H9 (cell line): Measurements from ENCODE around the gene ITPKA. TPM values are rescaled to one million over a fixed set of nuclear protein-coding genes. Genes with fewer than 3 reads are reported as not detected.

Experiments
- DNase-seq: peaks from one replicate; pipeline ENCODE4 v3.0.0-alpha.2; 2017
- H2AFZ ChIP-seq: one replicate; pipeline ENCODE4 v1.6.1; 2013; ENCODE audit warnings: mild to moderate bottlenecking, low read length, control low read depth, moderate library complexity
- H2AK5ac ChIP-seq: 2 replicates; pipeline ENCODE4 v1.6.1; 2013; ENCODE audit warnings: low read length, control low read depth, mixed read lengths; ENCODE audit not compliant: insufficient read length
- H2BK120ac ChIP-seq: one replicate; pipeline ENCODE4 v1.6.1; 2013; ENCODE audit warnings: low read depth, mild to moderate bottlenecking, low read length, control low read depth, inconsistent platforms; ENCODE audit not compliant: poor library complexity, severe bottlenecking
- H2BK12ac ChIP-seq: 2 replicates; pipeline ENCODE4 v1.6.1; 2013; ENCODE audit warnings: low read length, control low read depth, mixed read lengths, low read depth; ENCODE audit not compliant: insufficient read length
- H2BK15ac ChIP-seq: 2 replicates; pipeline ENCODE4 v1.6.1; 2013; ENCODE audit warnings: low read depth, low read length, control low read depth
- H2BK20ac ChIP-seq: one replicate; pipeline ENCODE4 v1.6.1; 2013; ENCODE audit warnings: low read depth, mild to moderate bottlenecking, low read length, control low read depth, inconsistent platforms; ENCODE audit not compliant: poor library complexity, severe bottlenecking
- H2BK5ac ChIP-seq: 2 replicates; pipeline ENCODE4 v1.6.1; 2013; ENCODE audit warnings: low read length, control low read depth, mixed read lengths; ENCODE audit not compliant: insufficient read length
- H3K14ac ChIP-seq: 2 replicates; pipeline ENCODE4 v1.6.1; 2013; ENCODE audit warnings: low read length, control low read depth; ENCODE audit not compliant: insufficient read depth
- H3K18ac ChIP-seq: 2 replicates; pipeline ENCODE4 v1.6.1; 2013; ENCODE audit warnings: low read depth, mild to moderate bottlenecking, mixed read lengths, low read length, control low read depth; ENCODE audit not compliant: insufficient read length
- H3K23ac ChIP-seq: 2 replicates; pipeline ENCODE4 v1.6.1; 2013; ENCODE audit warnings: low read length, control low read depth, mixed read lengths, low read depth; ENCODE audit not compliant: insufficient read length
- H3K23me2 ChIP-seq: 2 replicates; pipeline ENCODE4 v1.6.1; 2013; ENCODE audit warnings: low read depth, mild to moderate bottlenecking, mixed read lengths, low read length, control low read depth; ENCODE audit not compliant: insufficient read length, poor library complexity, severe bottlenecking
- H3K27ac ChIP-seq: 2 replicates; pipeline ENCODE4 v1.5.1; 2013; ENCODE audit warnings: low read length, control low read depth, mixed read lengths, low read depth; ENCODE audit not compliant: insufficient read length
- H3K27me3 ChIP-seq: 2 replicates; pipeline ENCODE4 v1.6.1; 2013; ENCODE audit warnings: low read length, control low read depth, inconsistent platforms; ENCODE audit not compliant: insufficient read depth
- H3K4ac ChIP-seq: 2 replicates; pipeline ENCODE4 v1.6.1; 2013; ENCODE audit warnings: low read depth, mild to moderate bottlenecking, control low read depth, inconsistent platforms, low read length, moderate library complexity
- H3K4me1 ChIP-seq: 2 replicates; pipeline ENCODE4 v1.6.1; 2013; ENCODE audit warnings: low read length, control low read depth, inconsistent platforms; ENCODE audit not compliant: insufficient read depth
- H3K4me2 ChIP-seq: 2 replicates; pipeline ENCODE4 v1.6.1; 2013; ENCODE audit warnings: low read length, control low read depth, mixed read lengths; ENCODE audit not compliant: insufficient read length, insufficient read depth
- H3K56ac ChIP-seq: 2 replicates; pipeline ENCODE4 v1.6.1; 2013; ENCODE audit warnings: low read depth, mild to moderate bottlenecking, mixed read lengths, low read length, control low read depth; ENCODE audit not compliant: insufficient read length
- H3K79me1 ChIP-seq: 2 replicates; pipeline ENCODE4 v1.6.1; 2013; ENCODE audit warnings: low read depth, mild to moderate bottlenecking, moderate library complexity, low read length, control low read depth, inconsistent platforms; ENCODE audit not compliant: insufficient read depth, poor library complexity, severe bottlenecking
- H3K79me2 ChIP-seq: 2 replicates; pipeline ENCODE4 v1.6.1; 2013; ENCODE audit warnings: low read length, control low read depth, inconsistent platforms; ENCODE audit not compliant: insufficient read depth
- H3K9ac ChIP-seq: 2 replicates; pipeline ENCODE4 v1.6.1; 2013; ENCODE audit warnings: low read length, control low read depth, mixed read lengths; ENCODE audit not compliant: insufficient read length; ENCODE audit errors: extremely low read depth
- H3K9me3 ChIP-seq: one replicate; pipeline ENCODE4 v1.6.1; 2013; ENCODE audit warnings: low read depth, low read length, inconsistent platforms; ENCODE audit not compliant: control insufficient read depth
- H3T11ph ChIP-seq: one replicate; pipeline ENCODE4 v1.6.1; 2013; ENCODE audit warnings: mild to moderate bottlenecking, low read length, control low read depth, inconsistent platforms
- H4K20me1 ChIP-seq: one replicate; pipeline ENCODE4 v1.6.1; 2013; ENCODE audit not compliant: control insufficient read depth, insufficient read length, insufficient read depth
- H4K5ac ChIP-seq: 2 replicates; pipeline ENCODE4 v1.6.1; 2013; ENCODE audit warnings: low read depth, mild to moderate bottlenecking, mixed read lengths, low read length, control low read depth; ENCODE audit not compliant: insufficient read length
- H4K8ac ChIP-seq: replicated peaks from 2 replicates; pipeline ENCODE4 v1.6.1; 2013; ENCODE audit warnings: low read length, control low read depth, mixed read lengths, low read depth; ENCODE audit not compliant: insufficient read length
- H4K91ac ChIP-seq: 2 replicates; pipeline ENCODE4 v1.6.1; 2013; ENCODE audit warnings: low read depth, mild to moderate bottlenecking, moderate library complexity, mixed read lengths, low read length, control low read depth; ENCODE audit not compliant: insufficient read length
- H3K27ac Mint-ChIP-seq, 3 experiments: 2 replicates in 2 of 3; 3 replicates in 1 of 3; pipeline ENCODE4 v1.8.0; 2020 to 2021; ENCODE audit warnings: mixed read lengths in 3 of 3, mild to moderate bottlenecking in 1 of 3, moderate library complexity in 1 of 3
- H3K27me3 Mint-ChIP-seq: 2 replicates; pipeline ENCODE4 v1.8.0; 2021; ENCODE audit warnings: low read depth, mild to moderate bottlenecking, moderate library complexity, mixed read lengths
- H3K36me3 Mint-ChIP-seq, 3 experiments: 2 replicates in 2 of 3; 3 replicates in 1 of 3; pipeline ENCODE4 v1.8.0; 2020 to 2021; ENCODE audit warnings: low read depth in 3 of 3, mixed read lengths in 3 of 3; ENCODE audit not compliant: insufficient read depth in 1 of 3
- H3K4me1 Mint-ChIP-seq, 2 experiments: 2 replicates each; pipeline ENCODE4 v1.8.0; 2020; ENCODE audit warnings: mixed read lengths in 2 of 2
- H3K4me3 Mint-ChIP-seq, 2 experiments: 2 replicates in 1 of 2; 3 replicates in 1 of 2; pipeline ENCODE4 v1.8.0; 2020 to 2021; ENCODE audit warnings: mild to moderate bottlenecking in 2 of 2, mixed read lengths in 2 of 2, moderate library complexity in 1 of 2
- H3K9me3 Mint-ChIP-seq, 2 experiments: 2 replicates in 1 of 2; 3 replicates in 1 of 2; pipeline ENCODE4 v1.8.0; 2020; ENCODE audit warnings: mild to moderate bottlenecking in 2 of 2, mixed read lengths in 2 of 2, moderate library complexity in 1 of 2
- WGBS: extraction: QIAGEN DNeasy Blood & Tissue Kit; methylation state at CpG from one replicate; pipeline ENCODE4 v1.1.7; 2013; ENCODE audit warnings: missing lambda C conversion rate, low lambda C conversion rate, mixed read lengths; ENCODE audit not compliant: insufficient read length; ENCODE audit errors: extremely low coverage; 5-methylcytosine and 5-hydroxymethylcytosine counted together
- total RNA-seq: library from RNA; stranded (reverse); gene quantifications from 2 replicates; pipeline ENCODE4 v1.2.1, GENCODE V29; 2021
- TF ChIP-seq, protein P1 (sequence below): fragments of 200-600 bp; sonication (generic); conservative IDR thresholded peaks from 3 replicates; pipeline ENCODE4 v1.8.0; 2021; ENCODE audit warnings: antibody characterized with exemption, mild to moderate bottlenecking

The ITPKA gene
- total RNA-seq, 1 experiment from 2014 or later = 0.77 TPM

DNA sequence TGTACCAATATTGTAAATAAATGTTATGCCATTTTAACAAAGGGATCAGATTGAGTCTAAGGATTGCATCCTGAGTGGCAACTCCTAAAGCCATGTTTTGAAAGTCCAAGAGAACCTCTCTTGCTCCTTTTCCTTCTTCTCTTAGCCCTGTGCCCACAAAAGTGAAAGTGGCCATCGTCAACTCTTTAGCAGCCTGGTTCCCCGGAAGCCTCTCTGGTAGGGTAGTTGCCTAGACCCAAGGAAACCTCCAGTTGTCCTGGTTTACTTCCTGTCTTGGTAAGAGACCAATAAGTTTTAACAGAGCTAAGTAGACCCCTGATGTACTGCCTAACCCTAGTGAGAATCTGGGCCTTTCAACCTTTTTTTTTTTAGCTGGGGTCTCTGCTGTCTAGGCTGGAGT, 10.2 kb upstream of the ITPKA start:
- WGBS = no CpG with 5 or more reads among the region's 2 CpGs
- no peak overlapping the region for H3K23ac ChIP-seq
- H3K4me1 Mint-ChIP-seq = no peaks in the 10 kb centered on the region
- H3K27ac Mint-ChIP-seq = peak overlapping the region in 1 of 3 experiments; percentile 45; a peak in 1 of 7 replicates
- no peaks in the 10 kb centered on the region for H4K20me1 ChIP-seq
- DNase-seq = no peak
- H2BK20ac ChIP-seq = no peak overlapping the region
- H3K18ac ChIP-seq = no peak overlapping the region
- H2AK5ac ChIP-seq = no peak overlapping the region
- no peaks in the 10 kb centered on the region for H3K27me3 ChIP-seq
- H3K27ac ChIP-seq = no peak overlapping the region
- H2BK120ac ChIP-seq = no peak overlapping the region
- H3K79me1 ChIP-seq = no peaks in the 10 kb centered on the region
- no peak overlapping the region for H3K9ac ChIP-seq
- H3K56ac ChIP-seq = no peak overlapping the region
- no peak overlapping the region for H3K4me3 Mint-ChIP-seq
- H4K91ac ChIP-seq = no peak overlapping the region
- no peak overlapping the region for H3K14ac ChIP-seq
- no peak overlapping the region for H2BK15ac ChIP-seq
- H3K4me1 ChIP-seq = no peaks in the 10 kb centered on the region
- H3T11ph ChIP-seq = no peak overlapping the region
- H2BK12ac ChIP-seq = no peak overlapping the region
- TF ChIP-seq, protein P1, sequence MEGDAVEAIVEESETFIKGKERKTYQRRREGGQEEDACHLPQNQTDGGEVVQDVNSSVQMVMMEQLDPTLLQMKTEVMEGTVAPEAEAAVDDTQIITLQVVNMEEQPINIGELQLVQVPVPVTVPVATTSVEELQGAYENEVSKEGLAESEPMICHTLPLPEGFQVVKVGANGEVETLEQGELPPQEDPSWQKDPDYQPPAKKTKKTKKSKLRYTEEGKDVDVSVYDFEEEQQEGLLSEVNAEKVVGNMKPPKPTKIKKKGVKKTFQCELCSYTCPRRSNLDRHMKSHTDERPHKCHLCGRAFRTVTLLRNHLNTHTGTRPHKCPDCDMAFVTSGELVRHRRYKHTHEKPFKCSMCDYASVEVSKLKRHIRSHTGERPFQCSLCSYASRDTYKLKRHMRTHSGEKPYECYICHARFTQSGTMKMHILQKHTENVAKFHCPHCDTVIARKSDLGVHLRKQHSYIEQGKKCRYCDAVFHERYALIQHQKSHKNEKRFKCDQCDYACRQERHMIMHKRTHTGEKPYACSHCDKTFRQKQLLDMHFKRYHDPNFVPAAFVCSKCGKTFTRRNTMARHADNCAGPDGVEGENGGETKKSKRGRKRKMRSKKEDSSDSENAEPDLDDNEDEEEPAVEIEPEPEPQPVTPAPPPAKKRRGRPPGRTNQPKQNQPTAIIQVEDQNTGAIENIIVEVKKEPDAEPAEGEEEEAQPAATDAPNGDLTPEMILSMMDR = no peak
- H3K79me2 ChIP-seq = no peaks in the 10 kb centered on the region
- no peak overlapping the region for H4K5ac ChIP-seq
- H3K4me2 ChIP-seq = no peak overlapping the region
- H2BK5ac ChIP-seq = no peak overlapping the region
- H3K23me2 ChIP-seq = no peaks in the 10 kb centered on the region
- no peak overlapping the region for H2AFZ ChIP-seq
- peaks cover 27 to 48% (median 33%) of the 10 kb centered on the region in 3 experiments; a peak in 6 of 7 replicates for H3K36me3 Mint-ChIP-seq
- no peaks in the 10 kb centered on the region for H3K9me3 Mint-ChIP-seq
- H3K27me3 Mint-ChIP-seq = peaks cover 4% of the 10 kb centered on the region
- H3K9me3 ChIP-seq = no peaks in the 10 kb centered on the region
- H4K8ac ChIP-seq = no peak overlapping the region
- no peak overlapping the region for H3K4ac ChIP-seq
